NT2/D1 (cell line): Measurements from ENCODE around the gene TRIM15.

Experiments
- DNase-seq: peaks from one replicate; pipeline ENCODE4 v3.0.0-alpha.2; 2011; ENCODE audit warnings: low read depth, low spot score
- H3K27me3 ChIP-seq: 2 replicates; pipeline ENCODE4 v1.6.0; 2011; ENCODE audit warnings: mild to moderate bottlenecking; ENCODE audit not compliant: insufficient read length, insufficient read depth
- H3K36me3 ChIP-seq: 2 replicates; pipeline ENCODE4 v1.6.1; 2011; ENCODE audit warnings: mild to moderate bottlenecking, low read length, mixed read lengths; ENCODE audit not compliant: insufficient read depth, insufficient read length
- H3K4me1 ChIP-seq: 2 replicates; pipeline ENCODE4 v1.5.1; 2011; ENCODE audit not compliant: insufficient read depth, insufficient read length
- H3K4me3 ChIP-seq: 2 replicates; pipeline ENCODE4 v1.5.1; 2011; ENCODE audit warnings: low read depth; ENCODE audit not compliant: insufficient read length
- H3K9ac ChIP-seq: 2 replicates; pipeline ENCODE4 v1.6.0; 2011; ENCODE audit warnings: low read depth; ENCODE audit not compliant: insufficient read length
- H3K9me3 ChIP-seq: 2 replicates; pipeline ENCODE4 v1.5.1; 2011; ENCODE audit warnings: mild to moderate bottlenecking, low read length; ENCODE audit not compliant: insufficient read depth
- SUZ12 ChIP-seq: IDR thresholded peaks from 2 replicates; pipeline ENCODE4 v1.6.1; 2011; ENCODE audit not compliant: insufficient read length, insufficient read depth; ENCODE audit errors: extremely low read depth
- YY1 ChIP-seq: IDR thresholded peaks from 2 replicates; pipeline ENCODE4 v1.6.1; 2011; ENCODE audit not compliant: insufficient read length, insufficient read depth
- ZNF274 ChIP-seq: IDR thresholded peaks from 2 replicates; pipeline ENCODE4 v1.6.1; 2011; ENCODE audit warnings: mild to moderate bottlenecking, low read depth, low read length

TRIM15 gene

GRCh38 chr6:30184417-30185031 is 21.2 kb downstream of the TRIM15 start:
- Histone ChIP-seq H3K4me1 (no peaks in the 10 kb centered on the region), H3K4me3 (no peak overlapping the region), H3K27me3 (no peaks in the 10 kb centered on the region), H3K9me3 (peaks cover 3% of the 10 kb centered on the region; the same call in 1 of the 2 replicates), H3K36me3 (peaks cover 43% of the 10 kb centered on the region), H3K9ac (no peak overlapping the region)
- no peak for TF ChIP-seq SUZ12
- no peak for TF ChIP-seq YY1
- no peak for TF ChIP-seq ZNF274
- no peak for DNase-seq

- H3K9me3 ChIP-seq: no peaks in the 10 kb centered on the region
- no peaks in the 10 kb centered on the region for H3K27me3 ChIP-seq
- H3K4me1 ChIP-seq: no peaks in the 10 kb centered on the region
- peaks cover 55% of the 10 kb centered on the region for H3K36me3 ChIP-seq
- TF ChIP-seq ZNF274 (no peak), YY1 (no peak), SUZ12 (no peak)
- no peak for DNase-seq
- H3K4me3 ChIP-seq: no peak overlapping the region
- no peak overlapping the region for H3K9ac ChIP-seq
These were observed 22.6 kb downstream of the TRIM15 start for GRCh38 chr6:30185846-30186484.

GRCh38 chr6:30188541-30188940 is 25.2 kb downstream of the TRIM15 start:
- Histone ChIP-seq H3K9me3 (no peaks in the 10 kb centered on the region), H3K4me3 (no peak overlapping the region), H3K27me3 (no peaks in the 10 kb centered on the region), H3K36me3 (peaks cover 59% of the 10 kb centered on the region), H3K4me1 (no peaks in the 10 kb centered on the region), H3K9ac (no peak overlapping the region)
- TF ChIP-seq ZNF274 (no peak), YY1 (no peak), SUZ12 (no peak)
- no peak for DNase-seq

GRCh38 chr6:30192076-30192475 is 28.7 kb downstream of the TRIM15 start:
- Histone ChIP-seq H3K4me1 (peaks cover 2% of the 10 kb centered on the region), H3K4me3 (no peak overlapping the region), H3K9ac (no peak overlapping the region), H3K27me3 (no peaks in the 10 kb centered on the region), H3K36me3 (peaks cover 54% of the 10 kb centered on the region), H3K9me3 (no peaks in the 10 kb centered on the region)
- DNase-seq: no peak
- TF ChIP-seq ZNF274 (no peak), YY1 (no peak), SUZ12 (no peak)

GRCh38 chr6:30194797-30195690 is 31.7 kb downstream of the TRIM15 start:
- H3K36me3 ChIP-seq: peaks cover 57% of the 10 kb centered on the region
- DNase-seq: no peak

GRCh38 chr6:30195951-30196350 is 32.6 kb downstream of the TRIM15 start:
- H3K4me1 ChIP-seq: peaks cover 2% of the 10 kb centered on the region
- H3K9me3 ChIP-seq: no peaks in the 10 kb centered on the region
- TF ChIP-seq YY1 (no peak), SUZ12 (no peak), ZNF274 (no peak)
- no peaks in the 10 kb centered on the region for H3K27me3 ChIP-seq
- H3K36me3 ChIP-seq: peaks cover 59% of the 10 kb centered on the region
- no peak overlapping the region for H3K4me3 ChIP-seq
- H3K9ac ChIP-seq: no peak overlapping the region
- DNase-seq: no peak

More at GRCh38 chr6:30194797-30195690, 31.7 kb downstream of the TRIM15 start:
- H3K4me3 ChIP-seq: no peak overlapping the region
- H3K9ac ChIP-seq: no peak overlapping the region
- H3K4me1 ChIP-seq: peaks cover 2% of the 10 kb centered on the region
- no peaks in the 10 kb centered on the region for H3K27me3 ChIP-seq
- no peak for TF ChIP-seq SUZ12
- no peak for TF ChIP-seq YY1
- TF ChIP-seq ZNF274: no peak
- no peaks in the 10 kb centered on the region for H3K9me3 ChIP-seq

GRCh38 chr6:30196376-30196775 is 33.0 kb downstream of the TRIM15 start:
- no peak for TF ChIP-seq YY1
- TF ChIP-seq ZNF274: no peak
- no peak for TF ChIP-seq SUZ12
- peaks cover 61% of the 10 kb centered on the region for H3K36me3 ChIP-seq
- DNase-seq: no peak
- no peak overlapping the region for H3K4me3 ChIP-seq
- H3K9me3 ChIP-seq: no peaks in the 10 kb centered on the region
- no peak overlapping the region for H3K9ac ChIP-seq
- H3K4me1 ChIP-seq: peaks cover 2% of the 10 kb centered on the region
- H3K27me3 ChIP-seq: no peaks in the 10 kb centered on the region
